Fibroblast of gingiva (primary cell): ENCODE results near the gene PALM.
"Not testable (repeated sequence)": the region's sequence is repeated elsewhere in the genome, so short reads cannot be mapped to it uniquely, and the experiment has no call there.

Source experiments
- DNase-seq: peaks from one replicate; pipeline ENCODE4 v3.0.0-alpha.2; 2011; ENCODE audit warnings: low read depth

Gene PALM

GRCh38 chr19:708154-709143 lies at the start of gene PALM:
Gene PALM (plus strand): TSS chr19:708935. CDS start chr19:709147, 212 bp downstream.
- no peak for DNase-seq

- no peak for DNase-seq
Observed at GRCh38 chr19:660793-661426, 47.8 kb upstream of the PALM start.

GRCh38 chr19:661427-662196 lies 47.1 kb upstream of the PALM start:
- DNase-seq: no peak

GRCh38 chr19:662207-662961 lies 46.4 kb upstream of the PALM start:
- no peak for DNase-seq

- DNase-seq: peak; percentile 92
Observed at GRCh38 chr19:662962-663681, 45.6 kb upstream of the PALM start, which contains the start of gene RNF126. Gene RNF126 (minus strand): TSS chr19:663214. CDS start chr19:663121, 93 bp downstream.

- DNase-seq: no peak
Observed at GRCh38 chr19:663682-664117, 45.0 kb upstream of the PALM start.

GRCh38 chr19:664913-665443 lies 43.8 kb upstream of the PALM start:
- DNase-seq: peak; percentile 60

- not testable (repeated sequence) for DNase-seq
Observed at GRCh38 chr19:666985-667573, 41.7 kb upstream of the PALM start.

- not testable (repeated sequence) for DNase-seq
Observed at GRCh38 chr19:668675-669434, 39.9 kb upstream of the PALM start.

GRCh38 chr19:670609-671075 lies 38.1 kb upstream of the PALM start:
- DNase-seq: no peak

- no peak for DNase-seq
Observed at GRCh38 chr19:674282-675151, 34.2 kb upstream of the PALM start.

- DNase-seq: no peak
Observed at GRCh38 chr19:676007-676338, 32.8 kb upstream of the PALM start.

- DNase-seq: peak; percentile 37
Observed at GRCh38 chr19:676339-677105, 32.2 kb upstream of the PALM start, which contains the start of gene FSTL3. Gene FSTL3 (plus strand): TSS chr19:676392. CDS start chr19:676424, 32 bp downstream.

- peak; percentile 83 for DNase-seq
Observed at GRCh38 chr19:677201-677600, 31.5 kb upstream of the PALM start.

- no peak for DNase-seq
Observed at GRCh38 chr19:677601-678436, 30.9 kb upstream of the PALM start.

GRCh38 chr19:678791-679388 lies 29.8 kb upstream of the PALM start:
- DNase-seq: no peak
